ENCODE results near the gene OXNAD1. TPM values are rescaled to one million over a fixed set of nuclear protein-coding genes. Genes with fewer than 3 reads are reported as not detected.

Gene OXNAD1
- total RNA-seq, 1 experiment from 2014 or later = 12.1 TPM

- TF ChIP-seq YY1 (IDR thresholded peaks at IDR 0.05; ENCODE audit: extremely low read depth, insufficient replicate concordance, low read depth, low read length) = no peak
Observed at GRCh38 chr3:16298891-16299290, 33.9 kb downstream of the OXNAD1 start (continued).

- Histone ChIP-seq H3K9me3 (ENCODE audit: control insufficient read depth in 1 of 2, insufficient read depth in 1 of 2, low read depth in 1 of 2, low read length in 2 of 2) (no peaks in the 10 kb centered on the region; a peak in 1 of 4 replicates), H3K36me3 (ENCODE audit: control insufficient read depth in 1 of 2, insufficient read depth in 2 of 2, low read length in 2 of 2) (peaks cover 3 to 6% of the 10 kb centered on the region in 2 experiments; a peak in 3 of 4 replicates), H3K79me2 (ENCODE audit: insufficient read depth, low read length) (no peaks in the 10 kb centered on the region), H2AFZ (ENCODE audit: low read depth, low read length, poor library complexity, severe bottlenecking) (no peak overlapping the region), H3K27ac (ENCODE audit: low read depth, low read length) (no peak overlapping the region), H3K9me2 (ENCODE audit: insufficient read depth) (no peaks in the 10 kb centered on the region), H3K4me2 (ENCODE audit: low read length) (no peak overlapping the region), H4K20me1 (ENCODE audit: insufficient read depth) (no peaks in the 10 kb centered on the region), H3K4me1 (ENCODE audit: control insufficient read depth in 1 of 2, insufficient read depth in 2 of 2, low read length in 2 of 2) (no peaks in the 10 kb centered on the region), H3K27me3 (ENCODE audit: insufficient read depth, low read length) (no peaks in the 10 kb centered on the region), H3K9ac (ENCODE audit: low read length) (no peak overlapping the region), H3K4me3 (replicated peaks in 1 of 2; ENCODE audit: low read depth in 1 of 2, low read length in 2 of 2) (no peak overlapping the region)
- CTCF ChIA-PET = no interaction called here
- RAD21 ChIA-PET (ENCODE audit: low non-redundant PET in 1 of 2, low total read pairs in 2 of 2, uncharacterized antibody in 2 of 2, unreplicated experiment in 2 of 2) = no interaction called here
- no TSS peak for BruUV-seq (replicated peaks)
- POLR2A ChIA-PET = no interaction called here
- DNase-seq (ENCODE audit: low read depth, low spot score) = no peak
- ATAC-seq = no peak
- TF ChIP-seq TCF7L2 (IDR thresholded peaks at IDR 0.05; ENCODE audit: borderline replicate concordance, extremely low read depth, insufficient read depth, insufficient read length) (no peak), SP1 (IDR thresholded peaks at IDR 0.05; ENCODE audit: low read depth) (no peak), CTCF (IDR thresholded peaks at IDR 0.05 in 2 of 3, conservative IDR thresholded peaks at IDR 0.05 in 1 of 3; ENCODE audit: borderline replicate concordance in 1 of 3, insufficient read depth in 1 of 3, low read depth in 2 of 3, low read length in 2 of 3) (no peak), ZBTB33 (IDR thresholded peaks at IDR 0.05; ENCODE audit: extremely low read depth, insufficient replicate concordance, low read length) (no peak), ELF1 (IDR thresholded peaks at IDR 0.05; ENCODE audit: borderline replicate concordance, low read depth) (no peak), EZH2phosphoT487 (IDR thresholded peaks at IDR 0.05; ENCODE audit: borderline replicate concordance) (no peak), POLR2AphosphoS5 (IDR thresholded peaks at IDR 0.05; ENCODE audit: low read depth, low read length) (no peak), ATF3 (IDR thresholded peaks at IDR 0.05) (no peak)
- intact Hi-C loops (cut with micrococcal nuclease) = no loop called here
Observed at GRCh38 chr3:16299746-16300145, 34.7 kb downstream of the OXNAD1 start.

Measured in HCT116 (cell line).